Retina (tissue), 1 donor: Measurements from ENCODE around the gene ETF1.
"Not testable (repeated sequence)": the region's sequence is repeated elsewhere in the genome, so short reads cannot be mapped to it uniquely, and the experiment has no call there.

Experiments used
- DNase-seq: peaks from one replicate; pipeline ENCODE4 v3.0.0-alpha.2; 2016

The ETF1 gene

GRCh38 chr5:138528208-138528607, 14.8 kb downstream of the ETF1 start:
- no peak for DNase-seq

GRCh38 chr5:138527170-138527569, 15.9 kb downstream of the ETF1 start:
- no peak for DNase-seq

DNA sequence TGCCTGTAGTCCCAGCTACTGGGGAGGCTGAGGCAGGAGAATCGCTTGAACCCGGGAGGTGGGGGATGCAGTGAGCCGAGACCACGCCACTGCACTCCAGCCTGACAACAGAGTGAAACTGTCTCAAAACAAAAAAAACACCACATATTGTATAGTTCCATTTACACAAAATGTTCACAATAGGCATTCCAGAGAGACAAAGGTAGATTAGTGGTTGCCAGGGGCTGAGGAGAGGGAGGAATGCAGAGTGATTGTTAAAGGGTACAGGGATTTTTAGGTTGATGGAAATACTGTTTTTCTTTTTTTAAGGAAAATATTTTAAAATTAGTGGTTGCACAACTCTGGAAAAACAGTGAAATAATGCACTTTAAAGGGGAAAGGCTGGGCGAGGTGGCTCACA, 19.6 kb downstream of the ETF1 start:
- no peak for DNase-seq

DNA sequence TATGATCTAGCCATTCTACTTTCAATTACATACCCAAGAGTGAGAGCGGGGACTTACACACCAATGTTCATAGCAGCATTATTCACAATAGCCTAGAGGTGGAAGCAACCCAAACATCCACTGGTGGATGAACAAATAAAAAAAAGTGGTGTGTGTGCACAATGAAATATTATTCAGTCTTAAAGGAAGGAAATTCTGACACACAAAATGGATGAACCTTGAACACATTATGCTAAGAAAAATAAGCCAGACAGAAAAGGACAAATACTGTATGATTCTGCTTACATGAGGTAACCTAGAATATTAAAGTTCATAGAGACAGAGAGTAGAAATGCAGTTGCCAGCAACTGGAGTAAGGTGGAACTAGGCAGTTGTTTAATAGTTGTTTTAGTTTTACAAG, 22.1 kb downstream of the ETF1 start:
- DNase-seq: no peak

- DNase-seq: no peak
Measured at GRCh38 chr5:138517437-138517836, 25.6 kb downstream of the ETF1 start.

- DNase-seq: peak; percentile 72
Measured at GRCh38 chr5:138515556-138516245, 27.3 kb downstream of the ETF1 start.

GRCh38 chr5:138514021-138514420, 29.0 kb downstream of the ETF1 start:
- DNase-seq: no peak

DNA sequence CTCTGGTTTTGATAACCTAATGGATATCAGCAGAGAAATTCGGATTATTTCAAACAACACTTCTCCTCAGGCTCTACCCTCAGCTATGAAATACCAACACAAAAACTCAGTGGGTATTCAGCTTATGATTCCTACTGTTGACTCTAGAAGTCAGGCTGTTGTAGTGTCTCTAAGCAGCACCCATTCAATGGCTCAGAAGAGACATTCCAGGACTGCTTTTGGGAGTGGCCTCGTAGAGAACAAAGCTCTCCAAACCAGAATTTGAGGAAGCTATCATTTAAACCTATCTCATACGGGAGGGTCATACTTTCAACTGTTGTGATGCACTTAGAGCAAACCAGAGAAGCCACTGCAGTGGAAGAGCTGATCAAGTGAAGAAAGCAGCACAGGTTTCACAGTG, 34.1 kb downstream of the ETF1 start:
- DNase-seq: no peak

DNA sequence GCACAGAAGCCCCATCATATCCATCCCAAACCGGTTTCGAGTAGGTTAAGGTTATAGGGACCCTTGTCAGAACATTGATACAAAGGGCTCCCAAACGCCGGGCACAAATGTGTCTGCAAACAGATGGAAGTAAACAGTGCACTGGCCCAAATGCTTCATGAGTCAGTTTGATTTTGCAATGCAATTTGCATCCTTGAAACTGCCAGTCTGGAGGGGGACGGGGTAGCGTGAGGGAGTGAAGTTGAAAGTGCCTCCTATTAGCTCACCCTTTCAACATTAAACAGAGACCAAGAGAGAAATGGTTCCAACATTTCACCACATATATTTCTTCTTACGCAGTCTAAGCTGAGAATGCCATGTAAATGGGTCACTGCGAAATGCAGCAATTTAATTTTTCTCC, 35.6 kb downstream of the ETF1 start:
- DNase-seq: not testable (repeated sequence)

GRCh38 chr5:138506370-138507306, 36.4 kb downstream of the ETF1 start:
- no peak for DNase-seq

DNA sequence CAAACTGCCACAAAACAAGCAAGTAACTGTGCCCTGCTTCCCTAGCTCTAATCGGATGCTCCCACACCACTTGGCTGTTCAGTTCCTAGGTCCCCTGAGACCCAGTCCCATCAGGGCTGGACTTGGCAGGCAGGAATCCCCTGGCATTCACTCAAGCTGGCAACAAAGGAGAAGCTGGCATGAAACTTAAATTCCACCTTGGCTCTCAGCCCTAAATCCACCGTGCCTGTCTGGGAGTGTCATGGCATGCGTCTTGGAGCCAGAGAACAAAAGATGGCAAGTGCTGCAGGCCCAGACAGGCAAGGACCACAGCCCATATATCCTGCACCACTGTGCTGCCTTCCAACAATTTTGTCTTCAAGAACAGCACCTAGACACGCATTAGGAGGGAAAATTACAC, 38.2 kb downstream of the ETF1 start:
- DNase-seq: no peak

DNA sequence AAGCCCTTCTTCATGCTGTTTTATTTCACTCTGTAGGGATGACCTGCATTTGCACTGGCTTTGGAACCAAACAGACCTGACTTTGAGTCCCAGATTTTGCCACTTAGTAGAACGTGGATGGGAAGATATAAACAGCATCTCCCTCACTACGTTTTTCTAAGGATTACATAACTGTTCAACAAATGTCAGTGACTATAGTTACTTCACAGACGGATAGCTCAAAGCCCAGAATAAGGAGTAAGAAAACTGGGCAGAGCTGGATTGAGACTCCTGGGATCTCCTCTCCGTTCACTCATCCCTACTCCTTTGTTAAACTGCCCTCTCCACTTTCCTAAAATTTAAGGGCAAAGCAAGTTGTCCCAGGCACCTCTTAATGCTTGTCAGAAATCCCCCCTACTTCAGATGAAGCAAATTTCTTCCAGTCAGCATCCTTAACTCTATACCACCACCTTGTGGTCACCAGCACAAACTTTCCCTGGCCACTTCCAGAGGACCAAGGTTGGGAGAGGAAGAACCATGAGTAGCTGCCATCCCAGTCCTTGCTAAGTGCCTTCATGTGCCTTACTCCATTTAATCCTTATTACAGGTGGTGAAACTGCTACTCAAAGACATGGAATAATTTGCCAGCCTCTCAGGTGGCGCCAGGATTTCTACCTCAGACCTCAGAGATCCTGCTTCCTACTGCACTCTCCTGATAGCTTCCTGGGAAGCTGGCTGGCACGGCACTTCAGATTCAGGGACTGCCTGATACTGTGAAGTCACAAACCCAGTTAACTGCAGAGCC, 39.4 kb downstream of the ETF1 start:
- peak; percentile 69 for DNase-seq

DNA sequence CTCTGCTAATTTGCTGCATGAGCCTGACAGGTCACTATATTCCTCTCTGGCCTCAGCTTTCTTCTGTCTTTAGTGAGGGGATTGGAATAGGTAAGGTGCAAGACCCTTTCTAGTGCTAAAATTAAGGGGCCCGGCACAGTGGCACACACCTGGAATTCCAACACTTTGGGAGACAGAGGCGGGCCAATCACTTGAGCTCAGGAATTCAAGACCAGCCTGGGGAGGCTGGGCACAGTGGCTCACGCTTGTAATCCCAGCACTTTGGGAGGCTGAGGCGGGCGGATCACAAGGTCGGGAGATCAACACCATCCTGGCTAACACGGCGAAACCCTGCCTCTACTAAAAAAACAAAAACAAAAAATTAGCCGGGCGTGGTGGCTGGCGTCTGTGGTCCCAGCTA, 40.5 kb downstream of the ETF1 start:
- DNase-seq: no peak

- no peak for DNase-seq
Measured at GRCh38 chr5:138502121-138502520, 40.9 kb downstream of the ETF1 start.

DNA sequence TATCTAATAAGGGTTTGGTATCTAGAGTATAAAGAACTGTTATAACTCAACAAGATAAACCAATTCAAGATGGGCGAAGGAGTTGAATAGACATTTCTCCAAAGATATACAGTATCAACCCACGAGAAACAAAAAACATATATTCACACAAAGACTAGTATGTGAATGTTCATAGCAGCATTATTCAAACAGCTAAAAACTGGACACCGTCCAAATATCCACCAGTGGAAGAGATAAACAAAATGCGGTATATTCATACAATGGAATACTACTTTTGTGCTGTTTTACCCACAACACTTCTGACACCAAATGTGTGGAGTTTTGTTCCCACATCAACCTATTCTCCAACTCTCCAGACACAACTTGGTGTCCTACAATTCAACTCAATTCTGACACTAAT, 44.7 kb downstream of the ETF1 start:
- DNase-seq: no peak

DNA sequence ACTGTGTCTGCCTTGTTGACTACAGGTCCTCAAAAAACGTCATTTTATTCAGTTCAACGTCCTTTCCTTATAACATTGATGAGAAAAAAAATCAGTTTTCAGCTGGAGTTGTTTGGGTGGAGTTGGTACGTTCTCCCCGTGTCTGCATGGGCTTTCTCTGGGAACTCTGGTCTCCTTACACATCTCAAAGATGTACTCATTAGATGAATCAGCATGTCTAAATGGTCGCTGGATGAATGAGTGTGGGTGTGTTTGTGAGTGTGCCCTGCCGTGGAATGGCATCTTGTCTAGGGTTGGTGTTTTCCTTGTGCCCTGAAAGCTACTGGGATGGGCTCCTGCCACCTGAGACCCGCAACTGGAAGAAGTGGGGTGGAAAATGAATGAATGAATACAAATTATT, 47.7 kb downstream of the ETF1 start:
- DNase-seq: no peak

GRCh38 chr5:138492560-138493045, 50.4 kb downstream of the ETF1 start:
- no peak for DNase-seq

- DNase-seq: peak; percentile 75
Measured at GRCh38 chr5:138491669-138492559, 51.1 kb downstream of the ETF1 start.

GRCh38 chr5:138491284-138491648, 51.8 kb downstream of the ETF1 start:
- no peak for DNase-seq

GRCh38 chr5:138490648-138491283, 52.3 kb downstream of the ETF1 start:
- no peak for DNase-seq

GRCh38 chr5:138489683-138490061, 53.4 kb downstream of the ETF1 start:
- DNase-seq: no peak

DNA sequence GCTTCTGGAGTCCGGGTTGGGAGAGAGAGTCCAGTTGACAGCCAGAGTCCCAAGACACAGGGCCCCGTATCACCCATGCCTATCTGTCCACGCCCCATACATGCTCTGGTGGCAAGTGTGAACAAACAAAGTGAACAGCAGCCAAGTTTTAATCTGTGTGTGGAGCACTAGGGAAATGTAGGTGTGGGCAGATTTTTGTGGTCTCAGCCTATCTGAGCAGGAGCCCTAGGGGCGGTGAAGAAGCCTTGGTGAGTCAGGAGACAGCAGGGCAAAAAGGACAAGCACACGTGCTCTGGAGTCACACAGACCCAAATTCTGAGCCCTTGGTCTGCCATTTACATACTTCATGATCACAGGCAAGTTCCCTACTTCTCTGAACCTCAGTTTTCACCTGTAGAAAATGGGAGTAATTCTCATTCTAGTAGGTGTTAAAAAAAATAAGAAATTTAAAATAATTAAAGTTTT, 54.5 kb downstream of the ETF1 start:
- no peak for DNase-seq
